Ascending aorta (tissue), 2 donors: ENCODE measurements around the gene HNRNPA3. TPM values are rescaled to one million over a fixed set of nuclear protein-coding genes. Genes with fewer than 3 reads are reported as not detected.

ENCODE experiments used
- DNase-seq, 2 donors: peaks; one replicate each; pipeline ENCODE4 v3.0.0-alpha.2; 2019; ENCODE audit warnings: low spot score in 2 of 2
- H3K27ac ChIP-seq, 2 donors: fragments of 200-600 bp; sonication (generic); one replicate each; pipeline ENCODE4 v1.5.1; 2016 to 2017; ENCODE audit warnings: mild to moderate bottlenecking in 1 of 2
- H3K27me3 ChIP-seq: fragments of 200-600 bp; sonication (generic); one replicate; pipeline ENCODE4 v1.5.1; 2017
- H3K36me3 ChIP-seq, 2 donors: fragments of 200-600 bp; sonication (generic); one replicate each; pipeline ENCODE4 v1.5.1; 2016
- H3K4me1 ChIP-seq, 2 donors: fragments of 200-600 bp; sonication (generic); one replicate each; pipeline ENCODE4 v1.5.1; 2016 to 2017; ENCODE audit warnings: mild to moderate bottlenecking in 1 of 2
- H3K4me3 ChIP-seq, 2 donors: fragments of 200-600 bp; sonication (generic); one replicate each; pipeline ENCODE4 v1.5.1; 2016 to 2017; ENCODE audit warnings: mild to moderate bottlenecking in 1 of 2
- H3K9me3 ChIP-seq, 2 donors: fragments of 200-600 bp; sonication (generic); one replicate each; pipeline ENCODE4 v1.5.1; 2016
- CTCF ChIP-seq, 3 experiments: fragments of 200-600 bp in 2 of 3; fragments of 450-650 bp in 1 of 3; sonication (generic) in 2 of 3; IDR thresholded peaks; one replicate each; pipeline ENCODE4 v1.5.1; 2016 to 2019; ENCODE audit warnings: antibody characterized with exemption in 3 of 3, mild to moderate bottlenecking in 1 of 3, moderate library complexity in 1 of 3
- intact Hi-C: fragments of 100-400 bp; cut with DNase I; formaldehyde crosslinking; loops from one replicate; pipeline ENCODE4 v1.15.1; 2023
- total RNA-seq: library from RNA; depleted of rRNA; stranded (reverse); fragments of >200 nt; gene quantifications from one replicate; pipeline ENCODE4 v1.1.0, GENCODE V29; 2016

The HNRNPA3 gene
- total RNA-seq, 1 donor from 2014 or later, result 32.9 TPM

GRCh38 chr2:177234267-177234666 lies 21.7 kb downstream of the HNRNPA3 start:
- Histone ChIP-seq H3K27me3 (no peaks in the 10 kb centered on the region), H3K4me1 (peaks cover 12 to 32% of the 10 kb centered on the region in 2 donors), H3K36me3 (peaks cover 43 to 47% of the 10 kb centered on the region in 2 donors), H3K4me3 (no peak overlapping the region), H3K9me3 (no peaks in the 10 kb centered on the region), H3K27ac (peak overlapping the region in 1 of 2 donors; percentile 35)
- TF ChIP-seq CTCF (IDR thresholded peaks at IDR 0.05), result no peak
- DNase-seq, result no peak
- intact Hi-C loops, result no loop called here

- DNase-seq, result no peak
- no peak for TF ChIP-seq CTCF (IDR thresholded peaks at IDR 0.05)
- intact Hi-C loops, result no loop called here
- Histone ChIP-seq H3K27ac (peak overlapping the region; percentile 10 to 49), H3K9me3 (no peaks in the 10 kb centered on the region), H3K36me3 (peaks cover 28 to 30% of the 10 kb centered on the region in 2 donors), H3K27me3 (no peaks in the 10 kb centered on the region), H3K4me1 (peaks cover 10 to 48% of the 10 kb centered on the region in 2 donors), H3K4me3 (no peak overlapping the region)
Measured at GRCh38 chr2:177235855-177236437, 23.4 kb downstream of the HNRNPA3 start.

- Histone ChIP-seq H3K36me3 (peaks cover 8 to 10% of the 10 kb centered on the region in 2 donors), H3K9me3 (no peaks in the 10 kb centered on the region), H3K4me3 (no peak overlapping the region), H3K4me1 (peaks cover 22 to 65% of the 10 kb centered on the region in 2 donors), H3K27me3 (no peaks in the 10 kb centered on the region), H3K27ac (peak overlapping the region in 1 of 2 donors; percentile 56)
- intact Hi-C loops, result no loop called here
- no peak for DNase-seq
- no peak for TF ChIP-seq CTCF (IDR thresholded peaks at IDR 0.05)
Measured at GRCh38 chr2:177237932-177238331, 25.3 kb downstream of the HNRNPA3 start.

- no peak for TF ChIP-seq CTCF (IDR thresholded peaks at IDR 0.05)
- H3K36me3 ChIP-seq, result peaks cover 0 to 1% of the 10 kb centered on the region in 2 donors
- no peaks in the 10 kb centered on the region for H3K9me3 ChIP-seq
- H3K4me3 ChIP-seq, result peak overlapping the region in 1 of 2 donors; percentile 1
- peak overlapping the region; percentile 90 to 94 for H3K27ac ChIP-seq
- peaks cover 30 to 72% of the 10 kb centered on the region in 2 donors for H3K4me1 ChIP-seq
- DNase-seq, result no peak
- intact Hi-C loops, result no loop called here
- no peaks in the 10 kb centered on the region for H3K27me3 ChIP-seq
Measured at GRCh38 chr2:177239053-177239452, 26.5 kb downstream of the HNRNPA3 start.

GRCh38 chr2:177239932-177240630 lies 27.5 kb downstream of the HNRNPA3 start:
- Histone ChIP-seq H3K27ac (peak overlapping the region; percentile 90 to 94), H3K9me3 (no peaks in the 10 kb centered on the region), H3K36me3 (no peaks in the 10 kb centered on the region), H3K4me3 (peak overlapping the region in 1 of 2 donors; percentile 1), H3K27me3 (no peaks in the 10 kb centered on the region), H3K4me1 (peaks cover 30 to 81% of the 10 kb centered on the region in 2 donors)
- no peak for TF ChIP-seq CTCF (IDR thresholded peaks at IDR 0.05)
- intact Hi-C loops, result no loop called here
- no peak for DNase-seq
